Activated CD8-positive, alpha-beta memory T cell treated with anti-CD3 and anti-CD28 coated beads for 48 hours (primary cell): ENCODE data around the gene C11orf87.

Experiments
- DNase-seq, 3 experiments: peaks; one replicate each; pipeline ENCODE4 v3.0.0-alpha.2; 2020; ENCODE audit warnings: low read depth in 2 of 3, low spot score in 2 of 3

C11orf87 gene

DNA sequence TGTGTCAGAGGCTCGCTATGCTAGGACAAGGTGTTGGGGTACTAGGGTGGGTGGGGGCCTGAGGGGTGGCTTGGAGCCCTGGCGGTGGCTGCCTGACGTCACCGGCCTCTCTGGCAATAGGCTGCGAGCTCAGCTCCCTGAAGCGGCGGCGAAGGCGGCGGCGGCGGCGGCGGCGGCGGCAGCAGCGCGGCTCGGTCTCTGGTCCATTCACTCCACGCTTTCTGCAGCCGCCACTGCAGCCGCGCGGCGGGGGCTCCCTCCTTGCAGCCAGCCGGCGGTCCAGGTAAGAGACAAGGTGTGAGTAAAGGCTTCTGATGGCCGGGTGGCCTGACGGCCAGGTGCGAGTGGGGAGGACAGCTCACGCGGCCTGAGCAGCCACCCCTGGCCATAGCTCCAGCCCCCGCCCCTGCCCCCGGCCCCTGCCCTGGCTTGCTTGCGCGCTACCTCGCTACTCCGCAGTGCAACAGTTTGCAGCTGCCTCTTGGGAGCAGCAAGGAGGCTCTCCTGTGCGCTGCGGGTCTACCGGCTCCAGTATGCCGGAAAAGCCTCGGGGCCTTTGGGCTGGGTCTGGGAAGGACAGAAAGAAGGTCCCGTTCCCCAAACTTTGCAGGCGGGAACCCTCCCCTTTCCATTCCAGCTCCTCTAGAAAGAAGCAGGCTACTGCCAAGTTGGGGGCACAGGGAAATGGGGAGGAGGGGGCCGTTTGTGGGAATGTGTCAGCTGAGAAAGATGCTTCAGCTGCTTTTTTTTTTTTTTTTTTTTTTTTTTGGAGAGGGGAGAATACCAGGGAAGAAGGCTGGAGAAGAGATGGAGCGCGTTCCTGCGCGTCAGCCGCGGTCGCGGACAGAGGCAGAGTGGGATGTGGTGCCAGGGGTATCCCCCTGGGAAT lies at the start of gene C11orf87:
TSS of gene C11orf87 (plus strand) at position 210 of the 889 bp plus-strand sequence. CDS start 1,444 bp downstream, outside the sequence.
- DNase-seq = no peak

DNA sequence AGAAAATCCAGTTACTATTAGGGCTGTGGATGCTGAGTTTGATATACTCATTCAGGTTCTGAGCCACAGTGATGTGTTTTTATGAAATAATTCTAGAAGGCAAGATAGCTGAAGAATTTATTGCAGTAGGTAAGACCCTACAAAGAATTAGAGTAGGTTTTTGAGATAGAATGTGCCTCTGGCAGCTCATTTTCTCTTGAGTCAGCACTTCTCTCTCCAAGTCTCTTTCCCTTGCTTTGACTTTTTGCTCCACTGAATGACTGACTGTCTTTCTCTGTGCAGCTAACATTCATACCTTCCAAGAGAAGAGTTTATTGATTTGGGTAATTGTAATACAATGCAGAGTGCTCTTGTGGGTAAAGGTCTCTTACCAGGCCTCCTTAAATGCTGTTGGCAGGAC lies 48.0 kb upstream of the C11orf87 start:
- no peak for DNase-seq

DNA sequence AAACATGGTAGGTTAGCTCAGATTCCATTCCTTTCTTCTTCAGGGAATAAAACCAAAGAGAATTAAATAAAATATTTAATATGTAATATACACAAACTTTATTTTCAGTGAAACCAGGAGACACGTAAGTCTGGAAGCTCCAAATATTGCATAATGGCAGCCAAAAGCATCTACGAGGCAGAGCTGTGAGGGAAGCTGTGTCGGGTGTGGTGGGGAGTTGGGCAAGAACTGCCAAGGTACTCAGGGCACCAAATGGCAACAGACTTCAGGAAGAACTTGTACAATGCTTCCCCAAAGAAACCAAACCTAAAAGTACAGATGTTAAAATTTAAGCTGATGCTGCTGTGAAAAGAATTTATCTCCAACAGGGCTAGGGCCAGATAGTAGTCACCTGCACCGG lies 47.5 kb upstream of the C11orf87 start:
- no peak for DNase-seq

DNA sequence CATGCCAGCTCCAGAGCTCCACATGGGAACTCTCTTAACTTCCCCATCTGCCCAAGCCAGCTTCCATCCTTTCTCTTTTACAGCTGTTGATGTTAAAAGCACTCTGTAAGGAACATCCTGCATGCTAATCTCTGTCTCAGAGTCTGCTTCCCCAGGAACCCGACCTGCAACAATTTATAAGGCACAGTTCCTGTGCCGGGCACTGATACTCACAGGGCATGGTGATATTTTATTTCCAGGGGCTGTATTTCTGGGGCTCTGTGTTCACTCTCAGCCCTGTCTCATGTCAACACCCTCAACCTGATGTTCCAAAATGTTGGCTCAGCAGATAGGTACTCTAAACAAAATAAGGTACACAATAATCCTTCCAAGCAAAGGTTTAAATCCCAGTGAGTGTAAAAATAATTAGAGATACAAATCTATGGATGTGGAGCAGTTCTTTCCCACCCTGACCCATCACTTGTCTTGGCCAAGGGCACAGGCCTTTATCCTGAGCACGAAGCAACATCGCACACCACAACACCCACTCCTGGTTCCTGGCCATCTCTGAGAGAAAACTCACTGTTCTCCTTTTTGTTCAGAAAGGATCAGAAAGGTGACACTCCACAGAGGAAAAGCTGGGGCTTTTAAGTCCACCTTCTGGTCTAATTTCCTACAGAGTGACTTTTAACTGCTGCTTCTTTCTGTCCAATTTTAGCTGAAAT lies 44.8 kb upstream of the C11orf87 start:
- no peak for DNase-seq

DNA sequence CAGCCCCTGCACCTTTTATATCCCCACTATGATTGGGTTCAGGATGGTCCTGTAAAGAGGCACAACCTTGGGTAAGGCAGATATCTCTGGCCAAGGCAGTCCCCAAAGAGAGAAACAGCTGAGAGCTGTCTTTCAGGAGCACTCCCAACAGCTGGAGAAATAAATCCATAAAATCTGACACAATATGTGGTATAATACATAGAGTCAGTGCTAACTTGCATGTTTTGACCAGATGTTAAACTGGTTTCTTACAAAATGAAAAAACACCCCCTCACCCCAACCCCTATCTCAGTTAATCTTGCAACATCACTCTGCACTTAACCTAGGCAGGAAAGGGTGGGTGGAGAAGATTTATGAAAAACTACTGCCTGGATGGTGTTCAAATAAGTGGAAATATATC lies 44.0 kb upstream of the C11orf87 start:
- DNase-seq = no peak

DNA sequence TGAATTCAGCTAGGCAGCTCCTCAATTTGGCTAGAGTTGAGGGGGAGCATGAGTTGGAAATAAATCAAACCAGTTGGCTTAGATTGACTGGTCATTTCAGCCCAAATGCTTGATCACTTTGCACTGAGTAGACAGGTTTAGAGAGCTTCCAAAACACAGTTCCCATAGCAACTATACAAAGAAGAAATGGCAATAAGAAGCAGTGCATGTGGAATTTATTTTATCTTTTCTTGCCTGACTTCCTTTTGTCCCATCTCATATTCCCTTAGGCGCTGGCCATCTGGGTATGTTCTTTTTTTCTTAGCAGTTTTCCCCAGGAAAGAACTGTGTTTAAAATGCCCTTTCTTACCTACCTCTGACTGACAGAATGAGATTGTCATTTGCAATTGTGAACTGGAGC lies 38.7 kb upstream of the C11orf87 start:
- no peak for DNase-seq

DNA sequence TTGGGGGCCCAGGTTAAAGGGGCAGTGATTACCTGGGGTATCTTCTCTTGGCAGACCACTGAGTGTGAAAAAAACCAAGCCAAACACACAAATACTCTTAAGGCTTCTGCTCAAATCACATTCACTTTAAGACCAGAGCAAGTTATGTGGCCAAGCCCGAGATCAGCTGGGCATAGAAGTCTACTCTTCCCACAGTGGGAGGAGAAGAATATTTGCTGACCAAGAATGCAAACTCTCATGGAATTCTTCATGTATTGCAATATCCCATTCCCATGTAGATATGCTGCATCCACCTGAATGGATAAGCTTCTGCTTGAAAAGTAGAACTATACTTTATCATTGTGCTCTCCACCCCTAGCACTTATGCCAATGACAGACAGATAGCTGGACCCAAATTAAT lies 37.1 kb upstream of the C11orf87 start:
- no peak for DNase-seq

DNA sequence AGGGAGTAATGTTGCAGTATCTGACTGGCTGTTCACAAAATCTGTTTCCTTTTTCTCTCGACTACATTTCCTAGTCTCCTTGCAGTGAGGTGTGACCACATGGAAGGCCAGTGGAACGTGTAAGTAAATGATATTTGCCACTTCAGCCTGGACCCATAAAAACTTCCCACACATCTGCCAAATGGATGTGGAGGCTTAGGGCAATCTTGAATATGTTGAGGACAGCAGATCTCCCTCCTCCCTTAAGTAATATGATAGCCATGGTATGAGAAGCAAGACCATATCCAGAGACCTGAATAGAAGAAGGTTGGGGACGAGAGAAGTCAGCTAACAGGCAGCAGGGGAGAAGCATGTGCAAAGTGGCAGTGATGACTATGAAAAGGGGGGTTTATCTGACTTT lies 33.0 kb upstream of the C11orf87 start:
- DNase-seq = no peak

DNA sequence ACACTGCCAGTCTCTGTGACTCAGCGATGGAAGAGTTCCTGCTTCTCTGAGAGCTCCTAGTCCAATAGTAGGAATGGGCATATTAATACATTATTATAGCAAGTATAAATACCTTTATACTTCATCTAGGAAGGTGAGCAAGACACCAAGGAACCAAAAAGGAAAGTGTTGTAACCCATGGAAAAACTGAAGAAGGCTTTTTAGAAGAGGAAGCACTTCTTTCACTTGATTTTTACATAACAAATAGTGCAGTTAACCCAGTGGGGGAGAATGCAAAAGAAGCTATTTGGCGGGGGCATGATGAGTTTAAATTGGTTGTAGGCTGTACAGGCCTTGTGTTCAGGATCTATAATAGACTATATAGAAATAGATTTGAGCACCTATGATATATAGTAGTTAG lies 31.2 kb upstream of the C11orf87 start:
- DNase-seq = no peak

DNA sequence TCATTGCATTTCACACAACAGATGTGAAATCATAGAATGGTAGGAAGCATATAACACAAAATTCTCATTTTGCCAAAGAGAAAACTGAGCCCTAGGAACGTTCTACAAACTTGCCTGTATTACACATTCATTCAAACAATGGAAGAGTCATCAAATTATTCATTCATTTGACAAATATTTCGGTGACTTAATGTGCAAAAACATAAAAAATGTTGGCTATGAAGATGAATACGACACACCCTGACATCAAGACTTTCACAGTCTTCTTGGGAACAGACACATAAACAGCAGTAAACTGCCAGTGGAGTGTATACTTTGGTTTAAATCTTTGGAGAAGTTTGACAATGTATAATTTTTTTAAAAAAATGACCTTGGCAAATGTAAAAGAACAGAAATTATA lies 20.4 kb upstream of the C11orf87 start:
- DNase-seq = no peak

DNA sequence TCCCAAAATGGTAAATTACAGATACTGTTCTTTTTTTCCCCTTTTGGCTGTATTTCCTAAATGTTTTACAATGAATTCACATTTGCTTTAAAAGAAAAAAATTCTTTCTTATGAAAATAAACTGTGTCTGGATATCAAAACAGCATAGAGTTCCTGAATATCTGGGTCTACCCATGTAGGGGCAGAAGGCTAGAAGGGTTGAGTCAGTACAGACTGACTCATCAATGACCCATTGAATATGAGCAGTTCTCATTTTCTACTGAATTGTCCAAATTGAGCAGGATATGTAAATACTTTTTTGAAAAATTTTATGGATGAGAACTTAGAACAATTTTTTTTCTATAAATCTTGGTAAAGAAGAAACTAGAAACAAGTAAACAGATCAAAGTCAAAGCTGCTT lies 16.3 kb upstream of the C11orf87 start:
- no peak for DNase-seq

DNA sequence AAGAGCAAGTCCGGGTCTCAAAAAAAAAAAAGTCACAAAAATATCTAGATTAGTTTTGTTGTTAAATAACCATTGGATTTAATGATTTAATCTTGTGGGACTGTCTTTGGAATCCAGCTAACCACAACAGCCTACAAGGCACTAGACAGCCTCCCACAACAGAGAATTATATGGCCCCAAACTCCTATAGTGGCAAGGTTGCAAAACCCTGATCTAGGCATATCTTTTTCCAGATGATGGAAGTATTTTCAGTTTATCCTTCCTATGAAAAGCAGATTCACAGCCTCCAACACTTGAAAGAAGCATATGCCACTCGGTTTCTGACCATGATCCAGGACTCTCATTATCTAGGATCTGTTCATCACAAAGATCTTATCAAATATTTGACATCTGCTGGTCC lies 5.4 kb upstream of the C11orf87 start:
- DNase-seq = no peak

DNA sequence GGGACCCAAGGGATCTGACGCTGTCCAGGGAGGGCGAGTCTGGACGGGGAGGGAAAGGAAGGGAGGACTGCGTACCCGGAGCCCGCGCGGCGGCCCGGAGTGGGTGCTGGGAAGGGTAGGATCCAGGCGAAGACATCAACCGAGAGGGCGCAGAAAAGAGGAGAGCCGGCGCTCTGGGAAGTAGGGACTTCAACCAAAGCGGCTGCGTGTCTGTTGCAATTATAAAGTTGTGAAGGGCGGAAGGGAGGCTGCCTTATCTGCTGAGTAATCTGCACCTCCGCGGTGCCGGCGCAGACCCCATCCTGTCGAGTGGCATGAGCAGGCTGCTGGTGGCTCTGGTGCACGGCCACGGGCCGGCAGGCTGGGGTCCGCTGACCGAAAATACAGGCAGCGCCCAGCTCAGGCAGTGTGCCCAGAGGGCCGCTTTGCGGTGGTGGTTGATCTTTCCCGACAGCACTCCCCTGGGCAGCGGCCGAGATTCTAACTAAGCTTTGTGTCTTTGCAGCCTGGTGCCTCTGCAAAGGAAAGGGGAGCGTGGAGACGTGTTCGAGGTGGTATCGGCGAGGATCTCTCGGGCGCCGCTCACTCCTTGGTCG lies 978 bp downstream of the C11orf87 start:
- no peak for DNase-seq

DNA sequence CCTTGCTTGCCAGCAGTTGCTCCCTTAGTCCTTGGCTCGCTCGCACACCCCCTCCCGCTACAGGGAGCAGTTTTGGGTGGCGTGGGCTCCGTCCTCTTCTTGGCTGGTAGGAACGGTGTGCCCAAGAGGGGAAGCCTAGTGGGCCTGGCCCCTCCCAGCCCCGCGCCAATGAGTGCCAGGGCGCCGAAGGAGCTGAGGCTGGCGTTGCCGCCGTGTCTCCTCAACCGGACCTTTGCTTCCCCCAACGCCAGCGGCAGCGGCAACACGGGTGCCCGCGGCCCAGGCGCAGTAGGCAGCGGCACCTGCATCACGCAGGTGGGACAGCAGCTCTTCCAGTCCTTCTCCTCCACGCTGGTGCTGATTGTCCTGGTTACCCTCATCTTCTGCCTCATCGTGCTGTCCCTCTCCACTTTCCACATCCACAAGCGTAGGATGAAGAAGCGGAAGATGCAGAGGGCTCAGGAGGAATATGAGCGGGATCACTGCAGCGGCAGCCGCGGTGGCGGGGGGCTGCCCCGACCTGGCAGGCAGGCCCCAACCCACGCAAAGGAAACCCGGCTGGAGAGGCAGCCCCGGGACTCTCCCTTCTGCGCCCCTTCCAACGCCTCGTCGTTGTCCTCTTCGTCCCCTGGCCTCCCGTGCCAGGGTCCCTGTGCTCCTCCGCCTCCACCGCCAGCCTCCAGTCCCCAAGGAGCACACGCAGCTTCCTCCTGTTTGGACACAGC lies 1.6 kb downstream of the C11orf87 start:
- no peak for DNase-seq

DNA sequence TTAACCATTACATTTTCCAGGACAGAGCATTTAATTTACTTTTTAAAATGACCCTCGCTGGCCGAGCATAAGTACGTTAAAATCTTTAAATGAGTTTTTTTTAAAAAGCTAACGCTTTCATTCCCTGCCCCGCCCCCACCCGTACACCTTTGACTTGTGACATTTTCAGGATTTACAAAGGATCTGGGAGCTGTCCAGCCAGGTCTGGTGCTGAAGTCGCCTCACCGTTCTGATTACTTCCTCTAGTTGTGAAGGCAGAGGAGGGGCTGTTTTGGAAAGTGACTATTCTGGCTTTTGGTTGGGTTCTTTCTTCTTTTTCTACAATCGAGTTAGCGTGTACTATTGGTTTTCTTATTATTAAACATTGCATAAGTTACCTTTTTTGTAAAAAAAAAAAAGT lies 2.9 kb downstream of the C11orf87 start:
- DNase-seq = no peak

DNA sequence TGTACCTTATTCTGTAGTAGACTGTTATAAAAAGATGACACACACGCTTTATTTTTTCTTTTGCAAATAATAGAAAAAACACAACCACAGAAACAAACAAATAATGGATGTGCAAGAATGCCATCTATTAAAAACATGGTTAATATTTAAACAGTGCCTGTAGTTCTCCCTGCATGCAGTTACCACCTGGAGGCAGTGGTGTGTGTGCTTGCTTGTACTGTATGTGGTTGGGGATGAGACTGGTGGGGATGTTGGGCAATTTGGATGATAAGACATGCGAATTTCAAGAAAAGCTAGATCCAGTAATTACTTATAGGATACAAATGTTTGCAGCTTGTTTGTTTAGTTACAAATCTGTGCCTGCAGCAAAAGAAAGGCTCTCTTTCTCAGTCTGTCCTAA lies 3.6 kb downstream of the C11orf87 start:
- no peak for DNase-seq

DNA sequence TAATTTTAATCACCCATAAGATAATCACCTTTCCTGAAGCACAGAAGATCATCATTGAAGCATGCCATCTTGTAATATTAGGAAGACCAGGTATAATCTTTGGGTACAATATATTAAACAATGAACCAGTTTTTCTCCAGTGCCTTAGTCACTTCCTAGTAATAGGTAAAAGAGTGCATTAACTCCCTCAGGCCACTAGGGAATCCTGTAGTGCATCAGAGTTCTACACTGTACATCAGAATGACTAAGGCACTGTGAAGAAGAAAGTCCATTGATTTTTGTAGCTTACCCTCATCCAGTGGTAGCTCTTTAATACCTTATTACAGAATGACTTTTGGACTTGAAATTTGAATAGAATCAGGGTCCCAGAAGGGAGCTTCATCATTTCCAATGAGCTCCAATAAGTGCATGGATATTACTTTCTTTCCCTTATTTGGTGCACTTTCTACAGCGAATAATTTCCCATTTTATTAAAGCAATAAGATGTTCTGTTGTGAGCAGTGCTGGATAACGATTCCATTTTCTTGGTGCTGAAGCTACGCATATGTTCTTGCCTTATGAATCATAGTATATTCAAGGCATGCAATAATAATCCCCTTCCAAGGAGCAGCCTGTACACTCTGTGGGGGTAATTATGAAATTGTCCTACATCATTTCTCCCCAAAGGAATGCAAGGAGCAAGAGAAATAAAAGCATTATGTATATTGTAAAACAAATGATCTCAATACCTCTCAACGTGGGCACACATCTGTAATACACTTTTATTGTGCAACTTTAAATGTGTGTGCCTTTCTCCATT lies 4.7 kb downstream of the C11orf87 start:
- no peak for DNase-seq

DNA sequence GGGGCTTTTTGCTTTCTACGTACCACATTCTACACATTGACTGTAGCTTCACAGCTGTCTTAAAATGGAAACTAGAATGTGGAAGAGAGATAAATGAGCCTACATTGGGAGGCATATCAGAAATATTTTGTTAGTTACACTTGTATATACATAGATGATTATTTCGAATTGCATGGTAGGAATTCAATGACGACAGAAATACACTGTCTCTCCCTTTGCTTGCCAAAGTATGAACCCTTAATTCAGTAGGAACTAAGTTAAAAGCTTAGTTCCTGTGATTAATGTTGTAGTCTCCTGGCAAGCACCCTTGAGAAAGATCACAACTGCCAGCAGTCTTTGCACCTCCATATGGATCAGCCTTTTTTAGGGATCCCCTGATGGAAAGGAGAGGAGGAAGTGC lies 10.1 kb downstream of the C11orf87 start:
- no peak for DNase-seq

DNA sequence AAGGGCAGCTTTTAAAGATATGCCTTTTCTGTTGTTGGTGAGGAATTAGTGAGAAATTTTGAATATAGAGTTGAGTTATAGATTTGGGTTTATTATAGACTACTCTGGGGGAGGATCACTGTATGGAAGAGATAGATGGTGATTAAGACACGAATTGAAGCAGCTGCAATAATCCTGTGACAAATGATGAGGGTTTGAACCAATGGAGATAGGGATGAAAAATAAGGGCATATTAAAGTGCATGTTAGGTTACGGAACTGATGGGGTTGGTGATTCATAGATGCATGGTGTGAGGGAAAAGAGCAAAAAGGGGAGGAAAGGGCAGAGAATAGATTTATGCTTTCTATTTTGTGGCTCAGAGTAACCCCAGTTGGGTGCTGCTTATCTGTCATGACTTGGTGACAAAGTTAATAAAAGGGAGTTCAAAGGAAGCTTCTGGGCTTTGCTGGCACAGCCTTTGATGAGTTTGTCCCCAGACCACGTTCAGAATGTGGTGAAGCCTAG lies 11.8 kb downstream of the C11orf87 start:
- DNase-seq = no peak

DNA sequence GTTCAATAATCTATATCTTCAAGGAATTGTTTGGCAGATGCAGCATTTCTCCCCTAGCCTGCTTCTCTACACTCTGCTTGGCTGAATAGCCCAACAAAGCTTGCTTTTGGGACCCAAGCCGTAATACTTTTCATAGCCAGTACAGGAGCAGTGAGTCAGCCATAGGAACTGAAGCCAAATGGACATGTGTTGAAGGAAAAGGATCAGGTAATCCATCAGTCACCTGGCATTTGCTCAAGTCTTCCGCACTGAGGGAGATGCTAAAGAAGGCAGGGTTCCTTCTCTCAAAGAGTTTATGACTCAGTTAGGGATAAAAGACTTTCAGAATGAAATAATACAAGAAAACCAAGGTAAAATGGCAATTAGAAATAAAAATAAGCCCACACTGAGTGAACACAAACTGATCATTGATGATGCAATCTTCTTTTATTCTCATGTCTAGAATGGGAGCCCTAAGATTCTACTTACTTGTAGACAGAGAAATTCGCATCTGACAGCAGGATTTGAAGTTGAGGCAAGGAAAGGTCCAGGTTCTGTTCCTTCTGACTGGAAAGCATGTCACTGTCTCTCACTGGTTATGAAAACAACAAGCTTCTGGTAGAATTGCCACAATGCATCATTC lies 13.2 kb downstream of the C11orf87 start:
- DNase-seq = no peak
